Dermis blood vessel endothelial cell (primary cell): ENCODE measurements around the gene NODAL. TPM values are rescaled to one million over a fixed set of nuclear protein-coding genes. Genes with fewer than 3 reads are reported as not detected.
"Not testable (repeated sequence)": the region's sequence is repeated elsewhere in the genome, so short reads cannot be mapped to it uniquely, and the experiment has no call there.

Experiments
- DNase-seq: peaks from one replicate; pipeline ENCODE4 v3.0.0; 2010
- total RNA-seq: library from RNA; depleted of rRNA; stranded (reverse); fragments of >200 nt; gene quantifications from 2 replicates; pipeline ENCODE4 v1.2.3, GENCODE V29; 2014

The NODAL gene
- total RNA-seq, result not detected in 2 replicates

GRCh38 chr10:70441161-70441894 is at the start of gene NODAL:
TSS of gene NODAL (minus strand) at chr10:70441681. CDS start at chr10:70441667, 14 bp downstream.
- DNase-seq, result no peak

DNA sequence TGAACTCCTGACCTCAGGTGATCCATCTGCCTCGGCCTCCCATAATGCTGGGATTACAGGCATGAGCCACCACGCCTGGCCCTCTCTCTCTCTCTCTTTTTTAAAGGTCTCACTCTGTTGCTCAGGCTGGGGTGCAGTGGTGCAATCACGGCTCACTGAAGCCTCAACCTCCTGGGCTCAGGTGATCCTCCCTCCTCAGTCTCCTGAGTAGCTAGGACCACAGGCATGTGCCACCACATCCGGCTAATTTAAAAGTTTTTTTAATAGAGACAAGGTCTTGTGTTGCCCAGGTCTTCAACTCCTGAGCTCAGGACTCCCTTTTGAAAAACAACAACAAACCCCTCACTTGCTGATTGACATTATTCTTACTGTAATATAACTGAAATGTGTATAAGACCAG is 48.7 kb upstream of the NODAL start:
- no peak for DNase-seq

- DNase-seq, result no peak
Observed at GRCh38 chr10:70487824-70488223, 46.3 kb upstream of the NODAL start.

DNA sequence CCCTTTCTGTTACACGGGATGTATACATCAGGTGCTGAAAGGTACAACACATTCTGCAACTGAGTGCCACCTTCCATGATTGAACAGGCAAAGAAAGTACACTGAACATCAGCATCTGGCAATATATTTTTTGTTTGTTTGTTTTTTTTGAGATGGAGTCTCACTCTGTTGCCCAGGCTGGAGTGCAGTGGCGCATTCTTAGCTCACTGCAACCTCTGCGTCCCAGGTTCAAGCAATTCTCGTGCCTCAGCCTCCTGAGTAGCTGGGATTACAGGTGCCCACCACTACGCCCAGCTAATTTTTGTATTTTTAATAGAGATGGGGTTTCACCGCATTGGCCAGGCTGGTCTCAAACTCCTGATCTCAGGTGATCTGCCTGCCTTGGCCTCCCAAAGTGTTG is 42.4 kb upstream of the NODAL start:
- not testable (repeated sequence) for DNase-seq

GRCh38 chr10:70482982-70483760 is 41.7 kb upstream of the NODAL start:
- DNase-seq, result no peak

GRCh38 chr10:70481831-70482530 is 40.5 kb upstream of the NODAL start:
- peak; percentile 83 for DNase-seq

DNA sequence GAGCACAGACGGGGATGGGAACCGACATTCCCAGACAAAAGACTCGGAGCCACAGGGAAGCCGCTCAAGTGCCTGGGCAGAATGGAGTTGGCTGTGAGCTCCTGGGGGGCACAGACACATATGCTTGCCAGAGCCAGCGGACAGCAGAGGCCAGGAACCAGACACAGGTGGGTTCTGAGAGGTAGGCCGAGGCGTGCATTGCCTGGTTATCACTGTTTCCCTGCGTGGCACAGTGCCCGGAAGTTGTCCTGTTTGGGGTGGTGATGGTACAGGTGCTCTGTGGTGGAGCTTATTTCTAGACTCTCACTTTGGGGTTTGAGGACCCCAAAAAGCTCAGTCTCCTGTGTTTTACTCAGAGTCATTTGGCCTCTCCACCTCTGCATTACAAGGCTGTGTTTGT is 39.6 kb upstream of the NODAL start:
- DNase-seq, result no peak

DNA sequence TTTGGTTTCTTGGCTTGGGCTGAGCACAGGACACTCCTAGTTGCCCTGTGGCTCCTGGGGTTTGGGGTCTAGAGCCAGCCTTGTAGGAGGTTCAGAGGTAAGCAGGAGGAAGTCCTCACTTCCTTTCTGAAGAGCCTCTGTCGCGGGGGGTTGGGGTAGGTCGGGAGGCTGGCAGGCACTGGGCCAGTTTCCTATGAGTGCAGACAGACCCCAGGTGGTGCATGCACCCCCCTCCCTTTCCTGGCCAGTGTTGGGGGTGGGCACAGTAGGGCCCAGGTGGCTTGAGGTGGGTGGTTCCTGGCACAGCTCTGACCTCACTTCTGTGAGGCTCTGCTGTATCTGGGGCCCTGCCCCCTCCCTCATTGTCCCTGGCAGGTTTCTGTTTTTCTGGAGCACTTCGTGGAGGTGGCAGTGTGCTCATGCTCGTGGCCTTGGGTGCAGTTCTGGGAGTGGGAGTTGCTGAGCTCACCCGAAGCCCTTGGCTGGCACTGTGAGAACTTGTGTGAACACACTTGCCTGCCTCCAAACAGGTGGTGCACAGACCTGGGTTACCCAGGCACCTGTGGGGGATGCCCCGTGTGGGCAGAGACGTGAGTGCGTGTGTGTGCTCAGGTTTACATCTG is 38.9 kb upstream of the NODAL start:
- peak; percentile 63 for DNase-seq

GRCh38 chr10:70479626-70480238 is 38.3 kb upstream of the NODAL start:
- peak; percentile 57 for DNase-seq

DNA sequence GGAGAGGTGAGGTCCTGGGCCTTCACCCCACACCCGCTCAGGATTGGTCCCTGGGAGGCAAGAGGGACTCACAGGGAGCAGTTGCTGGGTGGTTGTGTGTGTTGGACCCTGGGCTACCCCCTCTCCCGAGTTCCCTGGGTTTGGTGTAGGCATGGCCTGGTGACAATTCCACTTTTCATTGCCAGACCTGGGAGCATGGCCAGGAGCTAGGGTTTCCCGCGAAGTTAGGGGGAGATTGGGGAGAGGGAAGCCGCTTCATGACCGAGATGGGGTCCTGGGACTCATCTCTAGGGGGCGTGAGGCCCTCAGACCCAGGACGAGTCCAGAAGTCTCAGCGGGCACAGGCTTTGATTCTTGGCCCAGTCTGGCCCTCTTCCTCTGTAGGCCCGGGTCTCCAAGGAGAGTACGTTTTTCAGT is 37.7 kb upstream of the NODAL start:
- DNase-seq, result peak; percentile 50

- peak; percentile 74 for DNase-seq
Observed at GRCh38 chr10:70478191-70479164, 37.0 kb upstream of the NODAL start, which contains the start of gene PALD1. TSS of gene PALD1 (plus strand) at chr10:70478767. CDS start at chr10:70525952, 47,185 bp downstream.

GRCh38 chr10:70477661-70478162 is 36.2 kb upstream of the NODAL start:
- DNase-seq, result peak; percentile 74

GRCh38 chr10:70476249-70477035 is 35.0 kb upstream of the NODAL start:
- DNase-seq, result no peak

- no peak for DNase-seq
Observed at GRCh38 chr10:70475661-70476060, 34.2 kb upstream of the NODAL start.

GRCh38 chr10:70474780-70475179 is 33.3 kb upstream of the NODAL start:
- no peak for DNase-seq

DNA sequence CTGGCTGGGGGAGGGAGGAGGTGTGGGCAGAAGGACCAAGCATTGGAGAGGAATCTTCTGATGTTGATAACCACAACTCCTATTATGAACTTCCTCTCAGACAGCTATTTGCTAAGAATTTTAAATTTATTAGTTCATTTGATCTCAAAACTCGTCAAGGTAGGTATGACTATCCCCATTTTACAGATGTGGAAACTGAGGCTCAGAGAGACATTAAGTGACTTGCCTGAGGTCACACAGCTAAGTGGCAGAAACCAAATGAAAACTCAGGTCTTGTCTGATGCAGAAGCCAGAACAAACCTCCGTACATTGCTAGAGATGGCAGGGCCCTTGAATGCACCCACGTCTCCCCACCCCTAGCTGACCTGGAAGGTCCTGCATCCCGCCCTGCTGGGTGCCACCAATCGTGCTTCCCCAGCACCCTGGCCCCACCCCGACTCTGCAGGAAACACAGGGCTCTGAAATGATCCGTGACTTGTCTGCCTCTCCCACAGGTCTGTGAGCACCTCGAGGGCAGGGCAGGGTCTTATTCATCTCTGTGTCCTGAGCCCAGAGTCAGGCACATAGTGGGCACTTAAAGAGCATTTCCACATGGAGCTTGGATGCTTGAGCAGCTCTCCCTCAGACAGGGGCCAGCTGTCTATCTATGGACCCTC is 31.4 kb upstream of the NODAL start:
- no peak for DNase-seq

DNA sequence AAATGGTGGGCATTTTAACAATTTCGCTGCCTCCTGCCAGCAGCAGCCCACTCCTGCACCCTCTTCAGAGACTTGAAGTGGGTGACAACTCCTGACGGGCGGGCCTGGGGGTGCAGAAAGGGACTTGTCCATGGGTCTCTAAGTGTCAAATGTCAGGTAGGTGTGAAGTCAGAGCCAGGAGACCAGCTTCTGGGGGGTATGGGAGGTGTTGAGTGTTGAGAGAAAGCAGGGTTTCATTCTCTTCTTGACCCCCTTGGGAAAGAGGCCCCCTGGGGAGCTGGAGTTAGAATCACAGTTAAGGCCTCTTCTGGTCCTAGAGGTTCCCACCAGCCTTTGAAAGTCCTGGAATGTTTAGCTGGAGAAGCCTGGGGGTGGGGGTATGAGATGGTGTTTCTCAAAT is 25.5 kb upstream of the NODAL start:
- DNase-seq, result no peak

- no peak for DNase-seq
Observed at GRCh38 chr10:70465832-70466231, 24.4 kb upstream of the NODAL start.

DNA sequence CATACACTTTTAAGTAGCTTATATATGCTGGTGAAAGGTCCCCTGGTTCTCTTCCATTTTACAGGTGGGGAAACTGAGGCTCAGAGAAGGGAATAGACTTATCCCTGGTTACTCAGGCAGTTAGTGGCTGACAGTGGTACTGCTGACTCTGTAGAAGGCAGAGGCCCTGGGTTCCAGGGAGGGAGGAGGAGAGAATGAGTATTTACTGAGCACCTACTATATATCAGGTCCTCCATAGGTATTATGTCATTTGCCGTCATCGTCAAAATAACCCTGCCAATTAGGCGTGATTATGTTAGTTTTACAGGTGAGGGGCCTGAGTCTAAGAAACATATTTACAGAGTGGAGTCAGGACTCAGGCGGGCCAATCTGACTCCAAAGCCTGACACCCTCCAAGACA is 23.8 kb upstream of the NODAL start:
- DNase-seq, result no peak
